HG02973 (cell line): ENCODE data around the gene IL15.
"Not testable (repeated sequence)": the region's sequence is repeated elsewhere in the genome, so short reads cannot be mapped to it uniquely, and the experiment has no call there.

Experiments
- ATAC-seq: cut with Tn5 transposase; IDR thresholded peaks from one replicate; pipeline ENCODE4 v1.9.1; 2021; ENCODE audit warnings: moderate library complexity; ENCODE audit not compliant: unreplicated experiment

Gene IL15

GRCh38 chr4:141692081-141692480, 55.7 kb downstream of the IL15 start:
- ATAC-seq, result no peak

- no peak for ATAC-seq
Measured at GRCh38 chr4:141697116-141697515, 60.7 kb downstream of the IL15 start.

- ATAC-seq, result no peak
Measured at GRCh38 chr4:141702472-141703182, 66.2 kb downstream of the IL15 start.

GRCh38 chr4:141703497-141703896, 67.1 kb downstream of the IL15 start:
- no peak for ATAC-seq

GRCh38 chr4:141705048-141705746, 68.8 kb downstream of the IL15 start:
- ATAC-seq, result peak; percentile 73

- peak; percentile 70 for ATAC-seq
Measured at GRCh38 chr4:141705747-141706377, 69.5 kb downstream of the IL15 start.

- ATAC-seq, result peak; percentile 5
Measured at GRCh38 chr4:141706445-141706844, 70.1 kb downstream of the IL15 start.

- peak; percentile 45 for ATAC-seq
Measured at GRCh38 chr4:141711211-141711610, 74.8 kb downstream of the IL15 start.

- ATAC-seq, result no peak
Measured at GRCh38 chr4:141713185-141713584, 76.8 kb downstream of the IL15 start.

GRCh38 chr4:141713771-141714445, 77.5 kb downstream of the IL15 start:
- no peak for ATAC-seq

GRCh38 chr4:141719585-141719984, 83.2 kb downstream of the IL15 start:
- ATAC-seq, result no peak

- ATAC-seq, result no peak
Measured at GRCh38 chr4:141721174-141721573, 84.8 kb downstream of the IL15 start.

GRCh38 chr4:141724646-141725045, 88.3 kb downstream of the IL15 start:
- no peak for ATAC-seq

GRCh38 chr4:141727420-141727819, 91.0 kb downstream of the IL15 start:
- ATAC-seq, result no peak

GRCh38 chr4:141730805-141731204, 94.4 kb downstream of the IL15 start:
- ATAC-seq, result no peak

GRCh38 chr4:141731481-141731880, 95.1 kb downstream of the IL15 start:
- ATAC-seq, result no peak

GRCh38 chr4:141739636-141740035, 103.3 kb downstream of the IL15 start:
- no peak for ATAC-seq

GRCh38 chr4:141746026-141746425, 109.6 kb downstream of the IL15 start:
- no peak for ATAC-seq

GRCh38 chr4:141751806-141752205, 115.4 kb downstream of the IL15 start:
- not testable (repeated sequence) for ATAC-seq

- ATAC-seq, result no peak
Measured at GRCh38 chr4:141757287-141757686, 120.9 kb downstream of the IL15 start.

GRCh38 chr4:141759796-141760425, 123.5 kb downstream of the IL15 start:
- ATAC-seq, result no peak
